Measurements from ENCODE around the gene MCHR2.

MCHR2 gene

DNA sequence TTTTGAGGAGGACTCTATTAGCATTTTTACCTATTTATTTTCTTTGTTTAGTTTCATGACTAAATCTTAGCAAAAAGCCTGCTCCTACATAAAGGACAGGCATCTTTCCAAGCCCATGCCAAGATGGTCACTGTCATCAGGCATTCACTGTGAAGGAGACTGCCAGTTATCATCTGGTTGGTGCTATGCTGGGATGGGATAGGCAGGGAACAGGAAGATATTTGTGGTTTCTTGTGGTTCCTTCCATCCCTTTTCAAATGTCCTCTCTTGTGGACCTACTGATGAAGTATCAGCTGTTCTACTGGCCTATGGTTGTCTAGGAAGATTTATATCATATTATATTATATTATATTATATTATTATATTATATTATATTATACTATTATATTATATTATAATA is 107.0 kb downstream of the MCHR2 start:
- Histone ChIP-seq H3K4me3 (ENCODE audit: low read length) (no peak overlapping the region), H3K27me3 (ENCODE audit: control insufficient read depth, insufficient read depth, low read length) (no peaks in the 10 kb centered on the region), H3K4me1 (ENCODE audit: control insufficient read depth, insufficient read depth, low read length) (no peaks in the 10 kb centered on the region), H3K9ac (ENCODE audit: low read length) (no peak overlapping the region), H3K36me3 (ENCODE audit: control insufficient read depth, insufficient read depth, low read length) (no peaks in the 10 kb centered on the region), H3K9me3 (ENCODE audit: control insufficient read depth, low read length) (no peaks in the 10 kb centered on the region)

DNA sequence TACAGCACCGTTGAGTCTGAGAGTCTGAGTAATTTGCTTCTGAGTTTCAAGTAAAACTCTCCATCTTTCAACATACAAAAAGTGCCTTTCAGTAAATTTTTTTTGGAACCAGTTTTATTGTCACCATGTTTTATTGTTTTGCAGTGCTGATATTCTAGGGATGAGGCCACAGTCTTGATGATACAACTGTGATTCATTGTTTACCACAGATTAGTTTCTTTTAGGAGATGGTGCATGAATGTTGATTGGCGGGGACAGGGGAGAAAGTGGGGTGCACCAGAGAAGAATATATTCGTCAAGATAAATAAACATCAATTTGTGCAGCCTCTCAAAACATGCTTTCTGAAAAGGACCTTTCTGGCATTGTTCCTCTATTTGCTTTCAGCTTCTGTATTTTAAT is 109.0 kb downstream of the MCHR2 start:
- Histone ChIP-seq H3K9ac (ENCODE audit: low read length) (no peak overlapping the region), H3K9me3 (ENCODE audit: control insufficient read depth, low read length) (no peaks in the 10 kb centered on the region), H3K27me3 (ENCODE audit: control insufficient read depth, insufficient read depth, low read length) (no peaks in the 10 kb centered on the region), H3K4me3 (ENCODE audit: low read length) (no peak overlapping the region), H3K4me1 (ENCODE audit: control insufficient read depth, insufficient read depth, low read length) (no peaks in the 10 kb centered on the region), H3K36me3 (ENCODE audit: control insufficient read depth, insufficient read depth, low read length) (no peaks in the 10 kb centered on the region)

DNA sequence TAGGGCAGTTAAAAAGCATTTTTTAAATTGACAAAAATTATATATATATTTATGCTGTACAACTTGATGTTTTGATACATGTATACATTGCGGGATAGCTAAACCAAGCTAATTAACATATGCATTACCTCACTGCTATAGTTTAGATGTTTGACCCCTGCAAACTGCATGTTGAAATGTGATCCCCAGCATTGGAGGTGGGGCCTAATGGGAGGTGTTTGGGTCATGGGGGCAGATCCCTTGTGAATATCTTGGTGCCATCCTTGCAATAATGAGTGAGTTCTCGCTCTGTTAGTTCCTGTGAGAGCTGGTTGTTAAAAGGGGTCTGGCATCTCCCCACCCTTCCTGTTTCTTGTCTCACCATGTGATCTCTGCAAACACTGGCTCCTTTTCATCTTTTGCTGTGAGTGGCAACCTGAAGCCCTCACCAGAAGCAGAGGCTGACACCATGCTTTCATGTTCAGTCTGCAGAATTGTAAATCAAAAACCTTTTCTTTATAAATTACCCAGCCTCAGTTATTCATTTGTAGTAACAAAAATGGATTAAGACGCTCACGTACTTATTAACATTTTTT is 111.8 kb downstream of the MCHR2 start:
- H3K36me3 ChIP-seq (ENCODE audit: control insufficient read depth, insufficient read depth, low read length), result no peaks in the 10 kb centered on the region
- H3K27me3 ChIP-seq (ENCODE audit: control insufficient read depth, insufficient read depth, low read length), result no peaks in the 10 kb centered on the region
- no peak overlapping the region for H3K9ac ChIP-seq (ENCODE audit: low read length)
- no peak overlapping the region for H3K4me3 ChIP-seq (ENCODE audit: low read length)
- H3K4me1 ChIP-seq (ENCODE audit: control insufficient read depth, insufficient read depth, low read length), result no peaks in the 10 kb centered on the region
- no peaks in the 10 kb centered on the region for H3K9me3 ChIP-seq (ENCODE audit: control insufficient read depth, low read length)

- no peaks in the 10 kb centered on the region for H3K27me3 ChIP-seq (ENCODE audit: control insufficient read depth, insufficient read depth, low read length)
- no peak overlapping the region for H3K9ac ChIP-seq (ENCODE audit: low read length)
- no peaks in the 10 kb centered on the region for H3K4me1 ChIP-seq (ENCODE audit: control insufficient read depth, insufficient read depth, low read length)
- H3K36me3 ChIP-seq (ENCODE audit: control insufficient read depth, insufficient read depth, low read length), result no peaks in the 10 kb centered on the region
- no peak overlapping the region for H3K4me3 ChIP-seq (ENCODE audit: low read length)
- H3K9me3 ChIP-seq (ENCODE audit: control insufficient read depth, low read length), result no peaks in the 10 kb centered on the region
Observed at GRCh38 chr6:99879431-99879830, 114.6 kb downstream of the MCHR2 start.

- Histone ChIP-seq H3K4me1 (ENCODE audit: control insufficient read depth, insufficient read depth, low read length) (no peaks in the 10 kb centered on the region), H3K4me3 (ENCODE audit: low read length) (no peak overlapping the region), H3K27me3 (ENCODE audit: control insufficient read depth, insufficient read depth, low read length) (no peaks in the 10 kb centered on the region), H3K36me3 (ENCODE audit: control insufficient read depth, insufficient read depth, low read length) (no peaks in the 10 kb centered on the region), H3K9ac (ENCODE audit: low read length) (no peak overlapping the region), H3K9me3 (ENCODE audit: control insufficient read depth, low read length) (no peaks in the 10 kb centered on the region)
Observed at GRCh38 chr6:99875068-99875467, 119.0 kb downstream of the MCHR2 start.

DNA sequence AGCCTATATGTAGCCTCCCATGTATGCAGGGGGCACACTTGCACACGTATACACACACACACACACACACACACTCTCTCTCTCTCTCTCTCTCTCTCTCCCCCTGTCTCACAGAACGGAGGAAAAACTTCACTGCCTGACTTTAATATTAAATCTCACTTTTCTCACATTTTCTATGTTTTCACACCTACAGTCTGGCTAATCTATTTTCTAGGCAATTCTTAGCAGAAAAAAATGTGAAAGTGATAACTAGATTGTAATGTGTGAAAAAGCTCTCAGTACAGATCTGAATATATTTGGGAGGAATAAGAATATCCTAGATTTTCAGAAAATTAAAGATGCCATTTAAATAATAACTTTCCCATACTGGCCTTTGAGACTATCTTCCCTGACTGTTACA is 120.9 kb downstream of the MCHR2 start:
- no peaks in the 10 kb centered on the region for H3K9me3 ChIP-seq (ENCODE audit: control insufficient read depth, low read length)
- no peak overlapping the region for H3K4me3 ChIP-seq (ENCODE audit: low read length)
- no peaks in the 10 kb centered on the region for H3K36me3 ChIP-seq (ENCODE audit: control insufficient read depth, insufficient read depth, low read length)
- no peaks in the 10 kb centered on the region for H3K4me1 ChIP-seq (ENCODE audit: control insufficient read depth, insufficient read depth, low read length)
- no peak overlapping the region for H3K9ac ChIP-seq (ENCODE audit: low read length)
- peaks cover 7% of the 10 kb centered on the region for H3K27me3 ChIP-seq (ENCODE audit: control insufficient read depth, insufficient read depth, low read length)

GRCh38 chr6:99871641-99872040 is 122.4 kb downstream of the MCHR2 start:
- Histone ChIP-seq H3K4me3 (ENCODE audit: low read length) (no peak overlapping the region), H3K4me1 (ENCODE audit: control insufficient read depth, insufficient read depth, low read length) (no peaks in the 10 kb centered on the region), H3K9me3 (ENCODE audit: control insufficient read depth, low read length) (no peaks in the 10 kb centered on the region), H3K36me3 (ENCODE audit: control insufficient read depth, insufficient read depth, low read length) (no peaks in the 10 kb centered on the region), H3K27me3 (ENCODE audit: control insufficient read depth, insufficient read depth, low read length) (peaks cover 7% of the 10 kb centered on the region), H3K9ac (ENCODE audit: low read length) (no peak overlapping the region)
